Right lobe of liver (tissue), 6 donors: ENCODE results near the gene BEND3. TPM values are rescaled to one million over a fixed set of nuclear protein-coding genes. Genes with fewer than 3 reads are reported as not detected.
"Not testable (repeated sequence)": the region's sequence is repeated elsewhere in the genome, so short reads cannot be mapped to it uniquely, and the experiment has no call there.

Source experiments
- ATAC-seq, 4 donors: fragments of 200-7000 bp; cut with Tn5 transposase; one replicate each; pipeline ENCODE4 v1.9.1; 2020; ENCODE audit warnings: mild to moderate bottlenecking in 4 of 4, moderate library complexity in 4 of 4
- DNase-seq, 3 donors: peaks; one replicate each; pipeline ENCODE4 v3.0.0-alpha.2; 2020
- H3K27ac ChIP-seq, 3 donors: fragments of 200-600 bp; one replicate each; pipeline ENCODE4 v1.8.0; 2022
- H3K27me3 ChIP-seq, 2 donors: fragments of 200-600 bp; one replicate each; pipeline ENCODE4 v1.8.0; 2022
- H3K36me3 ChIP-seq, 4 donors: fragments of 200-600 bp; sonication (generic) in 1 of 4; one replicate each; pipeline versions ENCODE4 v1.5.1 to v1.8.0; 2017 to 2022; ENCODE audit warnings: control low read depth in 1 of 4
- H3K4me1 ChIP-seq, 4 donors: fragments of 200-600 bp; sonication (generic) in 1 of 4; one replicate each; pipeline versions ENCODE4 v1.5.1 to v1.8.0; 2017 to 2022; ENCODE audit warnings: control low read depth in 1 of 4
- H3K4me3 ChIP-seq, 3 donors: fragments of 200-600 bp; one replicate each; pipeline ENCODE4 v1.8.0; 2022
- H3K9me3 ChIP-seq, 4 donors: fragments of 200-600 bp; sonication (generic) in 1 of 4; one replicate each; pipeline versions ENCODE4 v1.5.1 to v1.8.0; 2017 to 2022; ENCODE audit warnings: control low read depth in 1 of 4
- POLR2A ChIP-seq: fragments of 450-650 bp; IDR thresholded peaks from one replicate; pipeline ENCODE4 v1.6.1; 2017; ENCODE audit warnings: antibody characterized with exemption, mild to moderate bottlenecking
- whole genome bisulfite sequencing: methylation state at CpG from one replicate; pipeline ENCODE4 v1.1.6; 2018; ENCODE audit warnings: low coverage, low lambda C conversion rate; ENCODE audit not compliant: insufficient coverage; ENCODE audit errors: missing lambda C conversion rate; 5-methylcytosine and 5-hydroxymethylcytosine counted together
- intact Hi-C, 2 donors: fragments of 100-400 bp; cut with DNase I; formaldehyde crosslinking; loops; one replicate each; pipeline versions ENCODE4 v1.11.2 to v1.14.1; 2022
- total RNA-seq, 6 experiments: library from RNA; depleted of rRNA in 2 of 6; stranded (reverse); fragments of >200 nt in 2 of 6; fragmentation: NEBNext Ultra II Directional in 3 of 6; extraction: Animal tissue kit (Norgen Biotek cat#: 25700) in 3 of 6; gene quantifications; one replicate each; pipeline versions ENCODE4 v1.1.0 to v1.2.4, GENCODE V29; 2016 to 2023
- TF ChIP-seq, protein P1 (sequence below), 4 donors: fragments of 200-600 bp in 3 of 4; fragments of 450-650 bp in 1 of 4; IDR thresholded peaks; one replicate each; pipeline versions ENCODE4 v1.5.1 to v1.8.0; 2016 to 2022; ENCODE audit warnings: antibody characterized with exemption in 4 of 4, mild to moderate bottlenecking in 2 of 4
- donor health status: DM: no; HTN: yes; CAD: no.
- donor health status: DM: no; HTN: no; CAD: no.
- donor health status: DM: no; HTN: no; CAD: no.
- donor health status: DM: no; HTN: yes; CAD: no.
- donor health status: DM: no; HTN: yes; CAD: no.

BEND3 gene
- total RNA-seq, 6 experiments from 2014 or later: 0.83 to 2.7 (median 1.4) TPM

DNA sequence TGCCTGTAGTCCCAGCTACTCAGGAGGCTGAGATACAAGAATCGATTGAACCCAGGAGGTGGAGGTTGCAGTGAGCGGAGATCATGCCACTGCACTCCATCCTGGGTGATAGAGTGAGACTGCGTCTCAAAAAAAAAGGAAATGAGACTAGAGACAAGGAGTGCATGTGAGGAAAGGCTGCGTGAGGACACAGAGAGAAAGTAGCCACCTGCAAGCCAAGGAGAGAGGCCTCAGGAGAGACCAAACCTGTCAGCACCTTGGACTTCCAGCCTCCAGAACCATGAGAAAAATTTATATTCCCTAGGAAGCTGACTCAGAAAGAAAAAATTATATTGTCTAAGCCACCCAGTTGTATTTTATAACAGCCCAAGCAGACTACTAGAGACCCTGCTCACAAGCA, 7.4 kb upstream of the BEND3 start:
- no peaks in the 10 kb centered on the region for H3K36me3 ChIP-seq
- intact Hi-C loops: no loop called here
- H3K4me1 ChIP-seq: no peaks in the 10 kb centered on the region
- no peaks in the 10 kb centered on the region for H3K27me3 ChIP-seq
- DNase-seq (no peak), ATAC-seq (no peak)
- no peak overlapping the region for H3K27ac ChIP-seq
- 75% methylated on average over 3 of the region's 4 CpGs for WGBS
- TF ChIP-seq POLR2A: no peak
- TF ChIP-seq, protein P1, sequence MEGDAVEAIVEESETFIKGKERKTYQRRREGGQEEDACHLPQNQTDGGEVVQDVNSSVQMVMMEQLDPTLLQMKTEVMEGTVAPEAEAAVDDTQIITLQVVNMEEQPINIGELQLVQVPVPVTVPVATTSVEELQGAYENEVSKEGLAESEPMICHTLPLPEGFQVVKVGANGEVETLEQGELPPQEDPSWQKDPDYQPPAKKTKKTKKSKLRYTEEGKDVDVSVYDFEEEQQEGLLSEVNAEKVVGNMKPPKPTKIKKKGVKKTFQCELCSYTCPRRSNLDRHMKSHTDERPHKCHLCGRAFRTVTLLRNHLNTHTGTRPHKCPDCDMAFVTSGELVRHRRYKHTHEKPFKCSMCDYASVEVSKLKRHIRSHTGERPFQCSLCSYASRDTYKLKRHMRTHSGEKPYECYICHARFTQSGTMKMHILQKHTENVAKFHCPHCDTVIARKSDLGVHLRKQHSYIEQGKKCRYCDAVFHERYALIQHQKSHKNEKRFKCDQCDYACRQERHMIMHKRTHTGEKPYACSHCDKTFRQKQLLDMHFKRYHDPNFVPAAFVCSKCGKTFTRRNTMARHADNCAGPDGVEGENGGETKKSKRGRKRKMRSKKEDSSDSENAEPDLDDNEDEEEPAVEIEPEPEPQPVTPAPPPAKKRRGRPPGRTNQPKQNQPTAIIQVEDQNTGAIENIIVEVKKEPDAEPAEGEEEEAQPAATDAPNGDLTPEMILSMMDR (IDR thresholded peaks at IDR 0.05): no peak
- no peaks in the 10 kb centered on the region for H3K9me3 ChIP-seq
- H3K4me3 ChIP-seq: no peak overlapping the region

DNA sequence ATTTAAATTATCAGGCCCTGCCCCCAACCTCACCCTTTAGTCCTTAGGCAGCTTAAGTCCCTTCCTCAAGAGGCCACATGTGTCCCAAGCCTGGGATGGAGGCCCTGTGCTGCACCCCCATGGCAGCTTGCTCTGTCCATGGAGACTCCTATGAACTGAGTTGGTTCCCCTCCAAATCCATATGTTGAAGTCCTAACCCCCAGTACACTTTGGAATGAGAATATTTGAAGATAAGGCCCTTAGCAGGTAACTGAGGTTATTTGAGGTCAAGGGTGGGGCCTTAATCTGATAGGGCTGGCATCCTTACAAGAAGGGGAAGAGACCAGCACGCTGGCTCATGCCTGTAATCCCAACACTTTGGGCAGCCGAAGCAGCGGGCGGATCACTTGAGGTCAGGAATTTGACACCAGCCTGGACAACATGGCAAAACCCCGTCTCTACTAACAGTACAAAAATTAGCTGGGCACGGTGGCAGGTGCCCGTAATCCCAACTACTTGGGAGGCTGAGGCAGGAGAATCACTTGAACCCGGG, 6.7 kb upstream of the BEND3 start:
- intact Hi-C loops: no loop called here
- no peaks in the 10 kb centered on the region for H3K9me3 ChIP-seq
- DNase-seq (no peak), ATAC-seq (no peak)
- H3K27ac ChIP-seq: no peak overlapping the region
- no peak overlapping the region for H3K4me3 ChIP-seq
- no peaks in the 10 kb centered on the region for H3K27me3 ChIP-seq
- H3K36me3 ChIP-seq: no peaks in the 10 kb centered on the region
- H3K4me1 ChIP-seq: no peaks in the 10 kb centered on the region
- TF ChIP-seq, protein P1 (IDR thresholded peaks at IDR 0.05): no peak
- no peak for TF ChIP-seq POLR2A
- 79% methylated on average over 2 of the region's 8 CpGs for WGBS

DNA sequence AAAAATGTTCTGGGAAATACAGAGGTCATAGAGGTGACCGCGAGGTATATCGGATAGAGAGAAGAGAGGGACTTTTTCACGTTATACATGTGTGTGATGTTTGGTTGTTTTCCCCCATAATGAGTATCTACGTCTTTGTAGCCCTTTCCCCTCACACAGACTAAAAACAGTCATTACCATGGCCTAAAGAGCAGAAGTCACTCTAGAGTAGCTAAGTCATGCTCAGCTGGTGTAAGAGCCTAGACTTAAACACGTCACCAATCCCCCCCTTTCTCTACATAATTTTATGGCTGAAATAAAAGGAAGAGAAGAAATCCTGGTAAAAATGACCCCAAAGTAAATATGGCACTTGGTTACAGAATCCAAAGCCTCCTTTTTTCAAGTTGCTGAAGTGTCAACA, 6.0 kb upstream of the BEND3 start:
- DNase-seq: no peak
- no peaks in the 10 kb centered on the region for H3K36me3 ChIP-seq
- no peak for ATAC-seq
- H3K4me3 ChIP-seq: no peak overlapping the region
- peaks cover 0 to 6% (median 2%) of the 10 kb centered on the region in 4 donors for H3K4me1 ChIP-seq
- TF ChIP-seq, protein P1 (IDR thresholded peaks at IDR 0.05): no peak
- no peak for TF ChIP-seq POLR2A
- intact Hi-C loops: no loop called here
- 75% methylated on average over 6 of the region's 6 CpGs for WGBS
- no peaks in the 10 kb centered on the region for H3K9me3 ChIP-seq
- H3K27ac ChIP-seq: no peak overlapping the region
- no peaks in the 10 kb centered on the region for H3K27me3 ChIP-seq

DNA sequence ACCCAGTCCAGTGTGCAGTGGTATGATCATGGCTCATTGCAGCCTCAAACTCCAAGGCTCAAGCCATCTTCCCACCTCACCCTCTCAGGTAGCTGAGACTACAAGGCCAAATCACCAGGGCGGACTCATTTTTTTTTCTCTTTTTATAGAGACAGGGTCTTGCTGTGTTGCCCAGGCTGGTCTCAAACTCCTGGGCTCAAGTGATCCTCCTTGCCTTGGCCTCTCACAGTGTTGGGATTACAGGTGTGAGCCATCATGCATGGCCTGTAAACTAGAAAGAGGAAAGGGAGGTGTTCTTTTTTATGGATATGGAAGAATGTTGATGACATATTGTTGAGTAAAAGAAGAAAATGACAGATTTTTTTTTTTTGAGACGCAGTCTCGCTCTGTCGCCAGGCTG, 5.1 kb upstream of the BEND3 start:
- ATAC-seq: no peak
- Histone ChIP-seq H3K27me3 (no peaks in the 10 kb centered on the region), H3K4me1 (peaks cover 0 to 7% (median 2%) of the 10 kb centered on the region in 4 donors), H3K4me3 (no peak overlapping the region), H3K9me3 (no peaks in the 10 kb centered on the region), H3K27ac (no peak overlapping the region), H3K36me3 (no peaks in the 10 kb centered on the region)
- WGBS: 100% methylated on average over 4 of the region's 4 CpGs
- intact Hi-C loops: no loop called here
- TF ChIP-seq, protein P1 (IDR thresholded peaks at IDR 0.05): no peak
- TF ChIP-seq POLR2A: no peak
- no peak for DNase-seq

DNA sequence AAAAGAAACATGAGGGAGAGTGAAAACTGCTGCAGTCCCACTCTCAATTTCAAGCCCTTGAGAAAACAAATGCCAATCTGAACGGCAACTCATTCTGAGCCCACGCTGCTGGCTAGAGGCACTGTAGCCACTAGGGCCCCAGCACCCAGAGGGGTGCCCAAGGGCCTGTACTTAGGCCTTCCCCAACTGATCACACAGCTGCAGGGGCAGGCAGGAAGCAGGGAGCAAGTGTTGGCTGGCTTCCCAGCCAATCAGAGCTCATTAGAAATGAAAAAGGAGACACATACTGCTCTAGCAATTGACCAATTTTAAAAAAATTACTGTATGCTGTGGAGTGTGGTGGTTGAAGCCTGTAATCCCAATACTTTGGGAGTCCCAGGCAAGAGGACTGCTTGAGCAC, 3.7 kb upstream of the BEND3 start:
- H3K9me3 ChIP-seq: no peaks in the 10 kb centered on the region
- no peak for TF ChIP-seq POLR2A
- TF ChIP-seq, protein P1 (IDR thresholded peaks at IDR 0.05): no peak
- no peak for DNase-seq
- H3K4me3 ChIP-seq: no peak overlapping the region
- H3K4me1 ChIP-seq: peaks cover 0 to 9% (median 2%) of the 10 kb centered on the region in 4 donors
- no peak for ATAC-seq
- H3K27ac ChIP-seq: no peak overlapping the region
- H3K27me3 ChIP-seq: no peaks in the 10 kb centered on the region
- WGBS: 86% methylated on average over 2 of the region's 2 CpGs
- intact Hi-C loops: no loop called here
- H3K36me3 ChIP-seq: no peaks in the 10 kb centered on the region

DNA sequence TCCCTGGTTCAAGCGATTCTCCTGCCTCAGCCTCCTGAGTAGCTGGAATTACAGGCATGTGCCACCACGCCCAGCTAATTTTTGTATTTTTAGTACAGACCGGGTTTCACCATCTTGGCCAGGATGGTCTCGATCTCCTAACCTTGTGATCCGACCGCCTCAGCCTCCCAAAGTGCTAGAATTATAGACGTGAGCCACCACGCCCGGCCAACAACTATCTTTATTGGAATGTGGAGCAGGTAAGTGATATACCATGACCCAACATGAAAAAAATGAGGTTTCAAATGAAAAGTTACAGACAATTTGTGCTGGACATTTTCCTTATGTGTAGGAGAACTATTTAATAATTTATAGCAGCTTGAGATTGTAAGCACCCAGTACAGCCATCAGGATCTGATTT, 3.2 kb upstream of the BEND3 start:
- H3K27ac ChIP-seq, DNase-seq, intact Hi-C loops: not testable (repeated sequence)

More for the DNA sequence above, 3.2 kb upstream of the BEND3 start:
- ATAC-seq, H3K27me3 ChIP-seq, H3K36me3 ChIP-seq, H3K9me3 ChIP-seq, H3K4me3 ChIP-seq: not testable (repeated sequence)
- 84% methylated on average over 8 of the region's 9 CpGs for WGBS
- H3K4me1 ChIP-seq: peaks cover 0 to 13% (median 4%) of the 10 kb centered on the region in 4 donors
